Measurements from ENCODE around the gene DDAH1.

The DDAH1 gene

GRCh38 chr1:85437139-85437538 lies 27.8 kb downstream of the DDAH1 start:
- no peak for DNase-seq

- no peak for DNase-seq
These were observed 31.9 kb downstream of the DDAH1 start for GRCh38 chr1:85433096-85433495.

- DNase-seq = no peak
These were observed 36.4 kb downstream of the DDAH1 start for GRCh38 chr1:85428471-85429089.

GRCh38 chr1:85427849-85428248 lies 37.1 kb downstream of the DDAH1 start:
- no peak for DNase-seq

GRCh38 chr1:85427331-85427730 lies 37.6 kb downstream of the DDAH1 start:
- DNase-seq = no peak

- DNase-seq = no peak
These were observed 43.8 kb downstream of the DDAH1 start for GRCh38 chr1:85421179-85421578.

- DNase-seq = no peak
These were observed 44.8 kb downstream of the DDAH1 start for GRCh38 chr1:85420199-85420598.

- DNase-seq = no peak
These were observed 47.1 kb downstream of the DDAH1 start for GRCh38 chr1:85417876-85418275.

GRCh38 chr1:85417017-85417416 lies 47.9 kb downstream of the DDAH1 start:
- no peak for DNase-seq

GRCh38 chr1:85413169-85413568 lies 51.8 kb downstream of the DDAH1 start:
- DNase-seq = no peak

- DNase-seq = no peak
These were observed 53.2 kb downstream of the DDAH1 start for GRCh38 chr1:85411567-85412305.

GRCh38 chr1:85409516-85409915 lies 55.4 kb downstream of the DDAH1 start:
- DNase-seq = no peak

GRCh38 chr1:85407746-85408377 lies 57.1 kb downstream of the DDAH1 start:
- no peak for DNase-seq

GRCh38 chr1:85406887-85407533 lies 57.9 kb downstream of the DDAH1 start:
- no peak for DNase-seq

- DNase-seq = no peak
These were observed 58.9 kb downstream of the DDAH1 start for GRCh38 chr1:85406081-85406480.

- no peak for DNase-seq
These were observed 60.6 kb downstream of the DDAH1 start for GRCh38 chr1:85404408-85404807.

- no peak for DNase-seq
These were observed 66.4 kb downstream of the DDAH1 start for GRCh38 chr1:85398391-85399064.

GRCh38 chr1:85397490-85398032 lies 67.4 kb downstream of the DDAH1 start:
- DNase-seq = no peak

- DNase-seq = no peak
These were observed 68.8 kb downstream of the DDAH1 start for GRCh38 chr1:85396194-85396593.

- no peak for DNase-seq
These were observed 70.8 kb downstream of the DDAH1 start for GRCh38 chr1:85394130-85394529.

- DNase-seq = no peak
These were observed 71.5 kb downstream of the DDAH1 start for GRCh38 chr1:85393490-85393889.

- DNase-seq = no peak
These were observed 76.5 kb downstream of the DDAH1 start for GRCh38 chr1:85388416-85388815.

- no peak for DNase-seq
These were observed 77.2 kb downstream of the DDAH1 start for GRCh38 chr1:85387781-85388180.

All from CD4-positive, alpha-beta T cell treated with Interferon alpha-2 for 1 hour (primary cell).